B cell (primary cell): ENCODE data around the gene INO80C. TPM values are rescaled to one million over a fixed set of nuclear protein-coding genes. Genes with fewer than 3 reads are reported as not detected.

Experiments used
- ATAC-seq: fragments of 200-7000 bp; cut with Tn5 transposase; one replicate; pipeline ENCODE4 v1.10.0; 2021; ENCODE audit warnings: low read depth, mild to moderate bottlenecking, moderate number of reproducible peaks, moderate library complexity
- CTCF ChIA-PET: fragments of 350-600 bp; sonication (Branson Sonifier 250); formaldehyde crosslinking; loops from one replicate; lab custom pipeline; 2021; ENCODE audit warnings: antibody characterized with exemption, inconsistent platforms; lab: Charles Lee
- POLR2A ChIA-PET: fragments of 350-600 bp; sonication (Branson Sonifier 250); formaldehyde crosslinking; loops from one replicate; lab custom pipeline; 2021; ENCODE audit warnings: antibody characterized with exemption; lab: Charles Lee
- DNase-seq: peaks from one replicate; pipeline ENCODE4 v3.0.0; 2013
- H2AFZ ChIP-seq: 2 replicates; pipeline ENCODE4 v1.6.1; 2012; ENCODE audit warnings: mild to moderate bottlenecking, low read depth, low read length; ENCODE audit not compliant: insufficient read depth, poor library complexity, severe bottlenecking
- H3K27ac ChIP-seq, 2 donors: 1 replicate in 1 of 2; 2 replicates in 1 of 2; pipeline ENCODE4 v1.5.1; 2012 to 2013; ENCODE audit warnings: low read length in 2 of 2, mild to moderate bottlenecking in 2 of 2, moderate library complexity in 1 of 2
- H3K27me3 ChIP-seq, 4 experiments: fragments of 200-600 bp in 1 of 4; sonication (generic) in 1 of 4; replicated peaks in 1 of 4; 1 replicate in 2 of 4; 2 replicates in 2 of 4; pipeline versions ENCODE4 v1.6.1 to v1.7.0; 2013 to 2016; ENCODE audit warnings: low read length in 3 of 4, mild to moderate bottlenecking in 2 of 4, mixed read lengths in 1 of 4, moderate library complexity in 1 of 4; ENCODE audit not compliant: insufficient read depth in 4 of 4, control insufficient read depth in 3 of 4; ENCODE audit errors: control extremely low read depth in 1 of 4
- H3K36me3 ChIP-seq, 2 experiments: replicated peaks in 1 of 2; 1 replicate in 1 of 2; 2 replicates in 1 of 2; pipeline versions ENCODE4 v1.6.1 to v1.7.1; 2013; ENCODE audit warnings: low read length in 1 of 2; ENCODE audit not compliant: insufficient read depth in 2 of 2, control insufficient read depth in 1 of 2; ENCODE audit errors: control extremely low read depth in 1 of 2, extremely low read depth in 1 of 2
- H3K4me1 ChIP-seq, 2 donors: fragments of 200-600 bp in 1 of 2; sonication (generic) in 1 of 2; 1 replicate in 1 of 2; 2 replicates in 1 of 2; pipeline versions ENCODE4 v1.5.1 to v1.6.1; 2013 to 2017; ENCODE audit warnings: low read length in 2 of 2; ENCODE audit not compliant: control insufficient read depth in 2 of 2, insufficient read depth in 2 of 2
- H3K4me2 ChIP-seq: replicated peaks from 2 replicates; pipeline ENCODE3; 2012; ENCODE audit warnings: mild to moderate bottlenecking, low read depth, low read length; ENCODE audit not compliant: poor library complexity, severe bottlenecking
- H3K4me3 ChIP-seq, 5 experiments: fragments of 200-600 bp in 1 of 5; sonication (generic) in 1 of 5; 1 replicate in 3 of 5; 2 replicates in 2 of 5; pipeline versions ENCODE4 v1.5.1 to v1.7.0; 2011 to 2016; ENCODE audit warnings: low read length in 4 of 5, mild to moderate bottlenecking in 4 of 5, low read depth in 2 of 5, control low read depth in 1 of 5, moderate library complexity in 1 of 5; ENCODE audit not compliant: insufficient read depth in 1 of 5; ENCODE audit errors: control extremely low read depth in 1 of 5, extremely low read depth in 1 of 5
- H3K79me2 ChIP-seq: fragments of 200-600 bp; sonication (generic); one replicate; pipeline ENCODE4 v1.6.0; 2016; ENCODE audit warnings: low read length; ENCODE audit not compliant: control insufficient read depth, insufficient read depth
- H3K9ac ChIP-seq: fragments of 200-600 bp; sonication (generic); 2 replicates; pipeline ENCODE4 v1.6.1; 2017; ENCODE audit warnings: mild to moderate bottlenecking, low read length, moderate library complexity
- H3K9me3 ChIP-seq, 3 donors: one replicate each; pipeline versions ENCODE4 v1.6.1 to v1.7.1; 2013; ENCODE audit warnings: low read length in 2 of 3; ENCODE audit not compliant: control insufficient read depth in 2 of 3, insufficient read depth in 1 of 3; ENCODE audit errors: control extremely low read depth in 1 of 3
- H4K20me1 ChIP-seq: 2 replicates; pipeline ENCODE4 v1.6.0; 2012; ENCODE audit warnings: mild to moderate bottlenecking, low read length; ENCODE audit not compliant: insufficient read depth, control insufficient read depth, poor library complexity, severe bottlenecking
- H3K27ac Mint-ChIP-seq: one replicate; pipeline ENCODE4 v1.8.0; 2021; ENCODE audit warnings: mixed read lengths
- H3K27me3 Mint-ChIP-seq: one replicate; pipeline ENCODE4 v1.8.0; 2021; ENCODE audit warnings: mixed read lengths
- H3K4me1 Mint-ChIP-seq: one replicate; pipeline ENCODE4 v1.8.0; 2021; ENCODE audit warnings: mixed read lengths
- H3K4me3 Mint-ChIP-seq: one replicate; pipeline ENCODE4 v1.8.0; 2021; ENCODE audit warnings: mixed read lengths
- H3K9me3 Mint-ChIP-seq: one replicate; pipeline ENCODE4 v1.8.0; 2022; ENCODE audit warnings: mixed read lengths; ENCODE audit not compliant: insufficient read depth
- CTCF ChIP-seq: fragments of 200-600 bp; IDR thresholded peaks from one replicate; pipeline ENCODE4 v1.8.0; 2022; ENCODE audit warnings: antibody characterized with exemption, mild to moderate bottlenecking
- EZH2 ChIP-seq: IDR thresholded peaks from 2 replicates; pipeline ENCODE4 v1.6.1; 2012; ENCODE audit warnings: borderline replicate concordance, low read depth, mild to moderate bottlenecking, moderate library complexity, low read length; ENCODE audit not compliant: insufficient read depth, poor library complexity, severe bottlenecking
- whole genome bisulfite sequencing: methylation state at CpG from one replicate; pipeline ENCODE4 v1.1.5; 2013; ENCODE audit warnings: missing lambda C conversion rate; ENCODE audit not compliant: insufficient coverage; 5-methylcytosine and 5-hydroxymethylcytosine counted together
- intact Hi-C: fragments of 100-400 bp; cut with micrococcal nuclease; formaldehyde crosslinking; loops from one replicate; pipeline ENCODE4 v1.10.0; 2022
- polyA plus RNA-seq: library from polyadenylated mRNA; depleted of rRNA; stranded (reverse); fragments of >200 nt; gene quantifications from 2 replicates; pipeline ENCODE4 v1.2.3, GENCODE V29; 2012
- total RNA-seq, 2 donors: library from RNA; stranded (reverse); fragments of 120-200 nt in 1 of 2; gene quantifications; 1 replicate in 1 of 2; 2 replicates in 1 of 2; pipeline versions ENCODE4 v1.2.3 to v1.2.4, GENCODE V29; 2013 to 2022

The INO80C gene
- total and polyA plus RNA-seq, 2 donors (not counting 1 experiment from before 2014, with no cell fraction given): 18.2 to 37.9 TPM

GRCh38 chr18:35519148-35519899, 21.6 kb upstream of the INO80C start:
- intact Hi-C loops: no loop called here
- Histone ChIP-seq H3K27me3 (peaks cover 0 to 3% (median 1%) of the 10 kb centered on the region in 4 experiments), H3K4me1 (no peaks in the 10 kb centered on the region), H3K79me2 (no peaks in the 10 kb centered on the region), H3K9me3 (no peaks in the 10 kb centered on the region), H3K4me2 (no peak overlapping the region), H3K36me3 (no peaks in the 10 kb centered on the region), H3K4me3 (no peak overlapping the region), H3K9ac (no peak overlapping the region), H3K27ac (no peak overlapping the region), H2AFZ (no peak overlapping the region), H4K20me1 (no peaks in the 10 kb centered on the region)
- TF ChIP-seq EZH2: no peak
- TF ChIP-seq CTCF: no peak
- POLR2A ChIA-PET: no interaction called here
- WGBS: 86% methylated on average over 1 of the region's 7 CpGs
- no peak overlapping the region for H3K4me3 Mint-ChIP-seq
- ATAC-seq (no peak), DNase-seq (no peak)
- peaks cover 14% of the 10 kb centered on the region for H3K27me3 Mint-ChIP-seq
- H3K9me3 Mint-ChIP-seq: no peaks in the 10 kb centered on the region
- H3K4me1 Mint-ChIP-seq: no peaks in the 10 kb centered on the region
- CTCF ChIA-PET: no interaction called here
- no peak overlapping the region for H3K27ac Mint-ChIP-seq

GRCh38 chr18:35517715-35518114, 20.0 kb upstream of the INO80C start:
- WGBS: 100% methylated on average over 1 of the region's 2 CpGs
- CTCF ChIA-PET: no interaction called here
- no peaks in the 10 kb centered on the region for H3K9me3 ChIP-seq

More at GRCh38 chr18:35517715-35518114, 20.0 kb upstream of the INO80C start:
- H2AFZ ChIP-seq: no peak overlapping the region
- Mint-ChIP-seq H3K9me3 (no peaks in the 10 kb centered on the region), H3K4me3 (no peak overlapping the region), H3K27ac (no peak overlapping the region), H3K4me1 (no peaks in the 10 kb centered on the region), H3K27me3 (peaks cover 6% of the 10 kb centered on the region)
- POLR2A ChIA-PET: no interaction called here
- TF ChIP-seq EZH2: no peak
- no peak for TF ChIP-seq CTCF
- no peak overlapping the region for H3K4me2 ChIP-seq
- ATAC-seq: no peak
- no peaks in the 10 kb centered on the region for H4K20me1 ChIP-seq
- H3K27ac ChIP-seq: no peak overlapping the region
- H3K4me3 ChIP-seq: no peak overlapping the region
- no peak overlapping the region for H3K9ac ChIP-seq
- intact Hi-C loops: no loop called here
- no peaks in the 10 kb centered on the region for H3K79me2 ChIP-seq
- H3K36me3 ChIP-seq: no peaks in the 10 kb centered on the region
- DNase-seq: no peak
- H3K27me3 ChIP-seq: no peaks in the 10 kb centered on the region
- no peaks in the 10 kb centered on the region for H3K4me1 ChIP-seq
